ENCODE results near the gene MAPK8.

Gene MAPK8

GRCh38 chr10:48399056-48399541 is 92.6 kb downstream of the MAPK8 start:
- no peaks in the 10 kb centered on the region for H3K79me1 ChIP-seq (ENCODE audit: low read length)
- peak overlapping the region; percentile 1 for H3K27ac ChIP-seq (ENCODE audit: low read depth, low read length)
- no peak overlapping the region for H3K4ac ChIP-seq (ENCODE audit: low read depth, low read length)
- no peaks in the 10 kb centered on the region for H3K27me3 ChIP-seq (ENCODE audit: insufficient read depth, low read length)
- no peak overlapping the region for H2AK5ac ChIP-seq (ENCODE audit: low read length)
- H3K79me2 ChIP-seq (ENCODE audit: control insufficient read depth, insufficient read depth, low read length, poor library complexity): no peaks in the 10 kb centered on the region
- WGBS (ENCODE audit: extremely low coverage, insufficient coverage, insufficient read length): no CpG with 5 or more reads among the region's 5 CpGs
- H2BK5ac ChIP-seq (ENCODE audit: low read depth, low read length, poor library complexity): no peak overlapping the region
- no peaks in the 10 kb centered on the region for H3K36me3 ChIP-seq (ENCODE audit: control insufficient read depth in 1 of 2, insufficient read depth in 2 of 2, low read length in 2 of 2)
- no peak overlapping the region for H2BK120ac ChIP-seq (ENCODE audit: insufficient read depth, low read length, poor library complexity)
- no peak overlapping the region for H2AFZ ChIP-seq (ENCODE audit: insufficient read depth, low read length, poor library complexity)
- no peak overlapping the region for H3K4me3 ChIP-seq (ENCODE audit: low read depth, low read length)
- DNase-seq: peak in 1 of 2 donors; percentile 33
- no peak overlapping the region for H3K18ac ChIP-seq (ENCODE audit: low read length)
- H2BK12ac ChIP-seq (ENCODE audit: low read length): no peak overlapping the region
- H3K14ac ChIP-seq (ENCODE audit: low read length): no peak overlapping the region
- H3K9ac ChIP-seq (ENCODE audit: low read length): no peak overlapping the region
- no peaks in the 10 kb centered on the region for H3K9me3 ChIP-seq (ENCODE audit: insufficient read depth, low read depth, low read length)
- H3K4me2 ChIP-seq (ENCODE audit: low read length): no peak overlapping the region
- H3K23ac ChIP-seq (ENCODE audit: low read length): no peak overlapping the region
- H3K4me1 ChIP-seq (ENCODE audit: control insufficient read depth in 1 of 2, insufficient read depth in 2 of 2, low read length in 2 of 2): peaks cover 0 to 9% of the 10 kb centered on the region in 2 experiments
- H4K8ac ChIP-seq (ENCODE audit: low read depth, low read length): no peak overlapping the region
- H4K12ac ChIP-seq (ENCODE audit: low read depth, low read length): no peak overlapping the region
- H4K91ac ChIP-seq (ENCODE audit: low read depth, low read length): no peak overlapping the region

DNA sequence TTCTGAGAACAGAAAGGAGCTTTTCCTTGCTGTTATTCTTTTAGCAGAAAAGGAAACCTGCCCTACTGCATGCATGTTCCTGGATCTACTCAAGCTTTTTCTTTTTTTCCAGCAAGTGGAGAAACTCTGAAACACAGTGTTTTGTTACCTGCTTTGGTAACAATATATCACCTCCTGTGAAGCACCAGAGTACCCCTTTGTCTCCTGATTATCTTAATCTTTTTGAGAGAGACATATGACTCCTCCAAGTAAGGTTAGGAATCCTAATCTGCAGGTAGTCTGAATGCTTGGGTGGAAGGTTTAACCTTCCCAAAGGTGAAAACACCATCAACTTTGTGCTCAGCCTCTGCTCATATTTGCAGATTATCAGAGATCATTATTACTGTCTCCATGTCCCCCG is 93.1 kb downstream of the MAPK8 start:
- no peaks in the 10 kb centered on the region for H3K27me3 ChIP-seq (ENCODE audit: insufficient read depth, low read length)
- no peaks in the 10 kb centered on the region for H3K36me3 ChIP-seq (ENCODE audit: control insufficient read depth in 1 of 2, insufficient read depth in 2 of 2, low read length in 2 of 2)
- H2BK5ac ChIP-seq (ENCODE audit: low read depth, low read length, poor library complexity): no peak overlapping the region
- no peaks in the 10 kb centered on the region for H3K9me3 ChIP-seq (ENCODE audit: insufficient read depth, low read depth, low read length)
- no peak overlapping the region for H3K4me2 ChIP-seq (ENCODE audit: low read length)
- H4K12ac ChIP-seq (ENCODE audit: low read depth, low read length): no peak overlapping the region
- H3K4me3 ChIP-seq (ENCODE audit: low read depth, low read length): no peak overlapping the region
- H3K9ac ChIP-seq (ENCODE audit: low read length): no peak overlapping the region
- DNase-seq: peak in 1 of 2 donors; percentile 28
- no peak overlapping the region for H2AK5ac ChIP-seq (ENCODE audit: low read length)
- H3K79me1 ChIP-seq (ENCODE audit: low read length): no peaks in the 10 kb centered on the region
- H3K4ac ChIP-seq (ENCODE audit: low read depth, low read length): no peak overlapping the region
- H3K4me1 ChIP-seq (ENCODE audit: control insufficient read depth in 1 of 2, insufficient read depth in 2 of 2, low read length in 2 of 2): peaks cover 0 to 9% of the 10 kb centered on the region in 2 experiments
- no peak overlapping the region for H4K8ac ChIP-seq (ENCODE audit: low read depth, low read length)
- H3K23ac ChIP-seq (ENCODE audit: low read length): no peak overlapping the region
- H2BK12ac ChIP-seq (ENCODE audit: low read length): no peak overlapping the region
- no peak overlapping the region for H2BK120ac ChIP-seq (ENCODE audit: insufficient read depth, low read length, poor library complexity)
- WGBS (ENCODE audit: extremely low coverage, insufficient coverage, insufficient read length): no CpG with 5 or more reads among the region's 1 CpG
- no peak overlapping the region for H3K14ac ChIP-seq (ENCODE audit: low read length)
- no peak overlapping the region for H3K18ac ChIP-seq (ENCODE audit: low read length)
- no peaks in the 10 kb centered on the region for H3K79me2 ChIP-seq (ENCODE audit: control insufficient read depth, insufficient read depth, low read length, poor library complexity)
- H3K27ac ChIP-seq (ENCODE audit: low read depth, low read length): peak overlapping the region; percentile 21
- H2AFZ ChIP-seq (ENCODE audit: insufficient read depth, low read length, poor library complexity): no peak overlapping the region
- no peak overlapping the region for H4K91ac ChIP-seq (ENCODE audit: low read depth, low read length)

DNA sequence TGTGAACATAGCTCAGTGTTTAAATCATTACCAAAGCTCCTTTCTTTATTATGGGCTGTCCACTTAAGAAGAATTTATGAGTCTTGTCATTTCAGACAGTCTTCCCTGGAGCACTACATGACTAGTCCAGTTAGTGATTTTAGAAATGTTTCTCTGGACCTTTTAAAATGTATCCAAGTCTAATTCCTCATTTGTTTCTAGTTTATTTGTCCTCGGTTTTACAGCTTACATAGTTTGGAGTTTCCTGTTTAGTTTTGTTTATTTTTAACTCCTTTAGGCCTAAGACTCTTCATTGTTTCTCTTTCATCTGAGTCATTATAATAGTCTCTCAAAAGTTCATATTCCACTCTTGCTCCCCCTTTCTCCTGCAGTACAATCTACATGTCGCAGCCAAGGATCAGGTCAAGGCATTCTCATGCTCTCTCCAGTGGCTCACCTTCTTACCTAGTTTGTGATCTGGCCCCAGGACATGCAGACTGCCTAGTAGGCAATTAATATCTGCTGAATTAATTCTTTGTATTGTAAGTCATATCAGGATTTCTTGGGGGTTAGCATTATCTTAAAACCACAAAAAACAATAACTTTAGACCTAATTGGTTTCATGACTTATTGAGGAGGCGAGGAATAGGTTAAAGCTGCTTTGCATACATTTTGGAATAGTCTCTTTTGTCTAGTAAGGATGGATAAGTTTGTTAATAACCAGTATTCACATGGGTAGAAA is 93.8 kb downstream of the MAPK8 start:
- Histone ChIP-seq H2BK5ac (ENCODE audit: low read depth, low read length, poor library complexity) (no peak overlapping the region), H4K12ac (ENCODE audit: low read depth, low read length) (no peak overlapping the region), H3K18ac (ENCODE audit: low read length) (no peak overlapping the region), H3K4me2 (ENCODE audit: low read length) (no peak overlapping the region), H4K8ac (ENCODE audit: low read depth, low read length) (no peak overlapping the region), H3K14ac (ENCODE audit: low read length) (no peak overlapping the region), H2AK5ac (ENCODE audit: low read length) (no peak overlapping the region), H2BK120ac (ENCODE audit: insufficient read depth, low read length, poor library complexity) (no peak overlapping the region), H3K4ac (ENCODE audit: low read depth, low read length) (no peak overlapping the region), H3K23ac (ENCODE audit: low read length) (no peak overlapping the region), H3K27me3 (ENCODE audit: insufficient read depth, low read length) (no peaks in the 10 kb centered on the region), H3K9ac (ENCODE audit: low read length) (no peak overlapping the region), H3K4me3 (ENCODE audit: low read depth, low read length) (no peak overlapping the region), H3K79me2 (ENCODE audit: control insufficient read depth, insufficient read depth, low read length, poor library complexity) (no peaks in the 10 kb centered on the region), H3K36me3 (ENCODE audit: control insufficient read depth in 1 of 2, insufficient read depth in 2 of 2, low read length in 2 of 2) (no peaks in the 10 kb centered on the region), H3K9me3 (ENCODE audit: insufficient read depth, low read depth, low read length) (no peaks in the 10 kb centered on the region), H2BK12ac (ENCODE audit: low read length) (no peak overlapping the region), H3K79me1 (ENCODE audit: low read length) (no peaks in the 10 kb centered on the region), H2AFZ (ENCODE audit: insufficient read depth, low read length, poor library complexity) (no peak overlapping the region), H4K91ac (ENCODE audit: low read depth, low read length) (no peak overlapping the region), H3K4me1 (ENCODE audit: control insufficient read depth in 1 of 2, insufficient read depth in 2 of 2, low read length in 2 of 2) (peaks cover 0 to 9% of the 10 kb centered on the region in 2 experiments), H3K27ac (ENCODE audit: low read depth, low read length) (peak overlapping the region; percentile 16)
- peak in 1 of 2 donors; percentile 83 for DNase-seq
- no CpG with 5 or more reads among the region's 3 CpGs for WGBS (ENCODE audit: extremely low coverage, insufficient coverage, insufficient read length)

DNA sequence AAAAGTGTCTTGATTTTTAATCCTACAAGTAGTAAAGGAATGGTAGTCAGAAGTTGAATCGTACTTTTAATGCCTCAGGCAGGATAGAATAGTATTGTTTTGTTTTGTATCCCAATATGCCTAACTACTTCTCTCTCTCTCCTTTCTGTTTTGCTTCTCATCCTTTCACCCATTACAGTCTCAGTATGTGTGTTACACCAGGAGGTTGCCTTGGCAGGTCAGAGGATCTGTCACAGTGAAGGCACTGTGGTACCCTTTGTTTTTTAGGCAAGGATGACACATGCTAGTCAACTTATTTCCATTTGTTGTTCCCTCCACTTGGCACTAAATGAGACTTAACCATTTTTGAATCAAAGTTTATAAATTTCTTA is 94.4 kb downstream of the MAPK8 start:
- H2AK5ac ChIP-seq (ENCODE audit: low read length): no peak overlapping the region
- H2AFZ ChIP-seq (ENCODE audit: insufficient read depth, low read length, poor library complexity): no peak overlapping the region
- no CpG with 5 or more reads among the region's 1 CpG for WGBS (ENCODE audit: extremely low coverage, insufficient coverage, insufficient read length)
- no peak overlapping the region for H3K4ac ChIP-seq (ENCODE audit: low read depth, low read length)
- no peak overlapping the region for H4K91ac ChIP-seq (ENCODE audit: low read depth, low read length)
- H3K9ac ChIP-seq (ENCODE audit: low read length): no peak overlapping the region
- no peaks in the 10 kb centered on the region for H3K36me3 ChIP-seq (ENCODE audit: control insufficient read depth in 1 of 2, insufficient read depth in 2 of 2, low read length in 2 of 2)
- no peak overlapping the region for H4K8ac ChIP-seq (ENCODE audit: low read depth, low read length)
- no peaks in the 10 kb centered on the region for H3K27me3 ChIP-seq (ENCODE audit: insufficient read depth, low read length)
- no peak overlapping the region for H2BK120ac ChIP-seq (ENCODE audit: insufficient read depth, low read length, poor library complexity)
- H3K27ac ChIP-seq (ENCODE audit: low read depth, low read length): no peak overlapping the region
- H2BK12ac ChIP-seq (ENCODE audit: low read length): no peak overlapping the region
- no peak overlapping the region for H3K4me3 ChIP-seq (ENCODE audit: low read depth, low read length)
- H3K18ac ChIP-seq (ENCODE audit: low read length): no peak overlapping the region
- no peak overlapping the region for H3K4me2 ChIP-seq (ENCODE audit: low read length)
- H2BK5ac ChIP-seq (ENCODE audit: low read depth, low read length, poor library complexity): no peak overlapping the region
- no peaks in the 10 kb centered on the region for H3K9me3 ChIP-seq (ENCODE audit: insufficient read depth, low read depth, low read length)
- H3K4me1 ChIP-seq (ENCODE audit: control insufficient read depth in 1 of 2, insufficient read depth in 2 of 2, low read length in 2 of 2): peaks cover 0 to 9% of the 10 kb centered on the region in 2 experiments
- H4K12ac ChIP-seq (ENCODE audit: low read depth, low read length): no peak overlapping the region
- H3K14ac ChIP-seq (ENCODE audit: low read length): no peak overlapping the region
- no peaks in the 10 kb centered on the region for H3K79me2 ChIP-seq (ENCODE audit: control insufficient read depth, insufficient read depth, low read length, poor library complexity)
- no peaks in the 10 kb centered on the region for H3K79me1 ChIP-seq (ENCODE audit: low read length)
- peak in 1 of 2 donors; percentile 13 for DNase-seq
- no peak overlapping the region for H3K23ac ChIP-seq (ENCODE audit: low read length)
